Activated CD4-positive, alpha-beta T cell treated with anti-CD3 and anti-CD28 coated beads, Interleukin-2, amount 10 ng/mL, durations not matched to agents 24 days and 14 days (primary cell): Measurements from ENCODE around the gene GPC5. TPM values are rescaled to one million over a fixed set of nuclear protein-coding genes. Genes with fewer than 3 reads are reported as not detected.

Experiments used
- DNase-seq: peaks from one replicate; pipeline ENCODE4 v3.0.0; 2022
- H3K27ac Mint-ChIP-seq: one replicate; pipeline ENCODE4 v1.8.0; 2022; ENCODE audit warnings: mild to moderate bottlenecking, mixed read lengths
- H3K27me3 Mint-ChIP-seq: one replicate; pipeline ENCODE4 v1.8.0; 2022; ENCODE audit warnings: mixed read lengths
- H3K36me3 Mint-ChIP-seq: one replicate; pipeline ENCODE4 v1.8.0; 2022; ENCODE audit warnings: low read depth, mild to moderate bottlenecking, mixed read lengths
- H3K4me1 Mint-ChIP-seq: one replicate; pipeline ENCODE4 v1.8.0; 2021; ENCODE audit warnings: mixed read lengths
- H3K4me3 Mint-ChIP-seq: one replicate; pipeline ENCODE4 v1.8.0; 2022; ENCODE audit warnings: mild to moderate bottlenecking, moderate library complexity, mixed read lengths
- H3K9me3 Mint-ChIP-seq: one replicate; pipeline ENCODE4 v1.8.0; 2021; ENCODE audit warnings: mixed read lengths
- intact Hi-C: fragments of 100-400 bp; cut with micrococcal nuclease; formaldehyde crosslinking; loops from one replicate; pipeline ENCODE4 v1.15.1; 2023
- total RNA-seq: library from RNA; stranded (reverse); gene quantifications from 2 replicates; pipeline ENCODE4 v1.2.3, GENCODE V29; 2022

GPC5 gene
- total RNA-seq, 1 donor from 2014 or later = not detected

- H3K9me3 Mint-ChIP-seq = no peaks in the 10 kb centered on the region
- H3K4me1 Mint-ChIP-seq = no peaks in the 10 kb centered on the region
- H3K4me3 Mint-ChIP-seq = no peak overlapping the region
- no peaks in the 10 kb centered on the region for H3K36me3 Mint-ChIP-seq
- no peaks in the 10 kb centered on the region for H3K27me3 Mint-ChIP-seq
- DNase-seq = no peak
- no peak overlapping the region for H3K27ac Mint-ChIP-seq
- intact Hi-C loops = no loop called here
These were observed 564.5 kb downstream of the GPC5 start for GRCh38 chr13:91962946-91963345.

- no peaks in the 10 kb centered on the region for H3K36me3 Mint-ChIP-seq
- no peak for DNase-seq
- H3K4me1 Mint-ChIP-seq = no peaks in the 10 kb centered on the region
- no peak overlapping the region for H3K4me3 Mint-ChIP-seq
- H3K9me3 Mint-ChIP-seq = peaks cover 3% of the 10 kb centered on the region
- H3K27me3 Mint-ChIP-seq = no peaks in the 10 kb centered on the region
- H3K27ac Mint-ChIP-seq = no peak overlapping the region
- intact Hi-C loops = no loop called here
These were observed 567.1 kb downstream of the GPC5 start for GRCh38 chr13:91965511-91965910.

- intact Hi-C loops = no loop called here
- Mint-ChIP-seq H3K9me3 (peaks cover 11% of the 10 kb centered on the region), H3K27me3 (no peaks in the 10 kb centered on the region), H3K4me3 (no peak overlapping the region), H3K27ac (no peak overlapping the region), H3K36me3 (no peaks in the 10 kb centered on the region), H3K4me1 (no peaks in the 10 kb centered on the region)
- no peak for DNase-seq
These were observed 580.1 kb downstream of the GPC5 start for GRCh38 chr13:91978571-91978970.

GRCh38 chr13:91986761-91987483 is 588.5 kb downstream of the GPC5 start:
- H3K27me3 Mint-ChIP-seq = no peaks in the 10 kb centered on the region
- intact Hi-C loops = no loop called here
- no peaks in the 10 kb centered on the region for H3K4me1 Mint-ChIP-seq

GRCh38 chr13:91988331-91988730 is 589.9 kb downstream of the GPC5 start:
- Mint-ChIP-seq H3K27me3 (no peaks in the 10 kb centered on the region), H3K9me3 (no peaks in the 10 kb centered on the region), H3K27ac (no peak overlapping the region), H3K36me3 (no peaks in the 10 kb centered on the region), H3K4me3 (no peak overlapping the region), H3K4me1 (no peaks in the 10 kb centered on the region)
- intact Hi-C loops = no loop called here
- no peak for DNase-seq

More at GRCh38 chr13:91986761-91987483, 588.5 kb downstream of the GPC5 start:
- Mint-ChIP-seq H3K9me3 (peaks cover 3% of the 10 kb centered on the region), H3K27ac (no peak overlapping the region), H3K36me3 (no peaks in the 10 kb centered on the region), H3K4me3 (no peak overlapping the region)
- no peak for DNase-seq

GRCh38 chr13:92012787-92013186 is 614.4 kb downstream of the GPC5 start:
- H3K27ac Mint-ChIP-seq = no peak overlapping the region
- H3K4me3 Mint-ChIP-seq = no peak overlapping the region
- no peak for DNase-seq
- no peaks in the 10 kb centered on the region for H3K36me3 Mint-ChIP-seq
- no peaks in the 10 kb centered on the region for H3K9me3 Mint-ChIP-seq
- intact Hi-C loops = no loop called here
- H3K27me3 Mint-ChIP-seq = no peaks in the 10 kb centered on the region
- H3K4me1 Mint-ChIP-seq = no peaks in the 10 kb centered on the region

- Mint-ChIP-seq H3K4me3 (no peak overlapping the region), H3K27me3 (no peaks in the 10 kb centered on the region), H3K36me3 (no peaks in the 10 kb centered on the region), H3K9me3 (no peaks in the 10 kb centered on the region), H3K27ac (no peak overlapping the region), H3K4me1 (no peaks in the 10 kb centered on the region)
- intact Hi-C loops = no loop called here
- no peak for DNase-seq
These were observed 619.3 kb downstream of the GPC5 start for GRCh38 chr13:92017737-92018136.

- H3K27ac Mint-ChIP-seq = no peak overlapping the region
- H3K36me3 Mint-ChIP-seq = no peaks in the 10 kb centered on the region
- no peak for DNase-seq
- peaks cover 3% of the 10 kb centered on the region for H3K9me3 Mint-ChIP-seq
- no peaks in the 10 kb centered on the region for H3K27me3 Mint-ChIP-seq
- H3K4me3 Mint-ChIP-seq = no peak overlapping the region
- H3K4me1 Mint-ChIP-seq = no peaks in the 10 kb centered on the region
- intact Hi-C loops = no loop called here
These were observed 630.3 kb downstream of the GPC5 start for GRCh38 chr13:92028695-92029094.

GRCh38 chr13:92029641-92030040 is 631.2 kb downstream of the GPC5 start:
- Mint-ChIP-seq H3K27me3 (no peaks in the 10 kb centered on the region), H3K4me1 (no peaks in the 10 kb centered on the region), H3K27ac (no peak overlapping the region)

GRCh38 chr13:92038905-92039304 is 640.5 kb downstream of the GPC5 start:
- H3K4me1 Mint-ChIP-seq = no peaks in the 10 kb centered on the region
- no peak for DNase-seq
- no peaks in the 10 kb centered on the region for H3K36me3 Mint-ChIP-seq
- no peaks in the 10 kb centered on the region for H3K27me3 Mint-ChIP-seq
- H3K9me3 Mint-ChIP-seq = no peaks in the 10 kb centered on the region
- no peak overlapping the region for H3K27ac Mint-ChIP-seq
- intact Hi-C loops = no loop called here
- no peak overlapping the region for H3K4me3 Mint-ChIP-seq

More at GRCh38 chr13:92029641-92030040, 631.2 kb downstream of the GPC5 start:
- Mint-ChIP-seq H3K4me3 (no peak overlapping the region), H3K9me3 (peaks cover 3% of the 10 kb centered on the region), H3K36me3 (no peaks in the 10 kb centered on the region)
- no peak for DNase-seq
- intact Hi-C loops = no loop called here

GRCh38 chr13:92042522-92042921 is 644.1 kb downstream of the GPC5 start:
- DNase-seq = no peak
- H3K9me3 Mint-ChIP-seq = no peaks in the 10 kb centered on the region
- H3K4me3 Mint-ChIP-seq = no peak overlapping the region
- H3K27me3 Mint-ChIP-seq = no peaks in the 10 kb centered on the region
- intact Hi-C loops = no loop called here
- H3K27ac Mint-ChIP-seq = no peak overlapping the region
- H3K4me1 Mint-ChIP-seq = no peaks in the 10 kb centered on the region
- H3K36me3 Mint-ChIP-seq = no peaks in the 10 kb centered on the region

GRCh38 chr13:92044351-92044750 is 645.9 kb downstream of the GPC5 start:
- H3K9me3 Mint-ChIP-seq = no peaks in the 10 kb centered on the region
- no peaks in the 10 kb centered on the region for H3K27me3 Mint-ChIP-seq
- no peak for DNase-seq
- no peaks in the 10 kb centered on the region for H3K36me3 Mint-ChIP-seq
- no peaks in the 10 kb centered on the region for H3K4me1 Mint-ChIP-seq
- no peak overlapping the region for H3K4me3 Mint-ChIP-seq
- H3K27ac Mint-ChIP-seq = no peak overlapping the region
- intact Hi-C loops = no loop called here

- H3K4me3 Mint-ChIP-seq = no peak overlapping the region
- peaks cover 8% of the 10 kb centered on the region for H3K9me3 Mint-ChIP-seq
- H3K36me3 Mint-ChIP-seq = no peaks in the 10 kb centered on the region
- DNase-seq = no peak
- intact Hi-C loops = no loop called here
- no peak overlapping the region for H3K27ac Mint-ChIP-seq
- no peaks in the 10 kb centered on the region for H3K4me1 Mint-ChIP-seq
- H3K27me3 Mint-ChIP-seq = no peaks in the 10 kb centered on the region
These were observed 656.0 kb downstream of the GPC5 start for GRCh38 chr13:92054389-92054788.

GRCh38 chr13:92074658-92075057 is 676.2 kb downstream of the GPC5 start:
- H3K27me3 Mint-ChIP-seq = no peaks in the 10 kb centered on the region
- H3K4me3 Mint-ChIP-seq = no peak overlapping the region
- no peaks in the 10 kb centered on the region for H3K4me1 Mint-ChIP-seq
- H3K27ac Mint-ChIP-seq = no peak overlapping the region
- intact Hi-C loops = no loop called here
- DNase-seq = no peak
- H3K36me3 Mint-ChIP-seq = no peaks in the 10 kb centered on the region
- H3K9me3 Mint-ChIP-seq = no peaks in the 10 kb centered on the region

- Mint-ChIP-seq H3K27ac (no peak overlapping the region), H3K9me3 (peaks cover 4% of the 10 kb centered on the region), H3K27me3 (no peaks in the 10 kb centered on the region), H3K4me3 (no peak overlapping the region), H3K36me3 (no peaks in the 10 kb centered on the region), H3K4me1 (no peaks in the 10 kb centered on the region)
- no peak for DNase-seq
- intact Hi-C loops = no loop called here
These were observed 699.0 kb downstream of the GPC5 start for GRCh38 chr13:92097337-92097903.
